ENCODE results near the gene MAK. TPM values are rescaled to one million over a fixed set of nuclear protein-coding genes. Genes with fewer than 3 reads are reported as not detected.
"Not testable (repeated sequence)": the region's sequence is repeated elsewhere in the genome, so short reads cannot be mapped to it uniquely, and the experiment has no call there.

The MAK gene
- total and polyA plus RNA-seq, 2 donors = 0.09 to 0.11 TPM

DNA sequence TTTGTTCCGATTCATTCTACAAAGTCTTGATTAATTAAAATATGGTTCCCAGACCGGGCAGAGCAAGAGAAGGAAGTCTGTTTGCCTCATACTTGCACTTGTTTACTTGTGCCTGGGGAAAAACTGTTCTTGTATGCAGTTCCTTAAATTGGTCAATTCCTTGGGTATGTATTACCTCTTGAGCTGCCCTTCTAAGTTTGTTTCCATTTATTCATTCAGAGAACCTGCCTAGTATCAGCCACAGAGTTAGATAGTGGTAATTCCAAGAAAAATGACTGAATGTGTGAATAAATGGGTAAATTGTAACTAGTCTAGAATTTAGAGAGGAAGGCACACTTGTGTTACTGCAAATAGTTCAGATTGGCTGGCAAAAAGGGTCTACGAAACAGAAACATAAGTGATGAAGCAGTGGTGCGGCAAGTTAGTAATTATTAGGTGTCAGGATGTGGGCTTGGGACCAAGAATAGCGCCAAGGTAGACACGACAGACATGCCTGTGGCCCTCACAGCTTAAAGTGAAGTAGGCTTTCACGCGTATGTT lies 525 bp upstream of the MAK start:
- peaks cover 26 to 45% of the 10 kb centered on the region in 2 donors for H3K27me3 ChIP-seq (ENCODE audit: control insufficient read depth in 2 of 2, insufficient read depth in 1 of 2, low read length in 1 of 2)
- H3K4me1 ChIP-seq (ENCODE audit: control insufficient read depth in 2 of 2, insufficient read depth in 2 of 2, low read length in 2 of 2) = peaks cover 8 to 9% of the 10 kb centered on the region in 2 donors
- WGBS = 66% methylated on average over 8 of the region's 8 CpGs
- peak overlapping the region; percentile 3 to 47 for H3K4me3 ChIP-seq (ENCODE audit: low read length in 2 of 2)
- no peak for DNase-seq (ENCODE audit: low read depth in 6 of 9, low spot score in 9 of 9)
- H3K27ac ChIP-seq (ENCODE audit: low read depth in 1 of 2, low read length in 1 of 2) = no peak overlapping the region
- no peaks in the 10 kb centered on the region for H3K36me3 ChIP-seq (ENCODE audit: control insufficient read depth in 2 of 2, insufficient read depth in 2 of 2, low read length in 1 of 2)
- H3K9me3 ChIP-seq (ENCODE audit: control insufficient read depth in 2 of 2, insufficient read depth in 1 of 2, low read length in 1 of 2) = peaks cover 0 to 7% of the 10 kb centered on the region in 2 donors

DNA sequence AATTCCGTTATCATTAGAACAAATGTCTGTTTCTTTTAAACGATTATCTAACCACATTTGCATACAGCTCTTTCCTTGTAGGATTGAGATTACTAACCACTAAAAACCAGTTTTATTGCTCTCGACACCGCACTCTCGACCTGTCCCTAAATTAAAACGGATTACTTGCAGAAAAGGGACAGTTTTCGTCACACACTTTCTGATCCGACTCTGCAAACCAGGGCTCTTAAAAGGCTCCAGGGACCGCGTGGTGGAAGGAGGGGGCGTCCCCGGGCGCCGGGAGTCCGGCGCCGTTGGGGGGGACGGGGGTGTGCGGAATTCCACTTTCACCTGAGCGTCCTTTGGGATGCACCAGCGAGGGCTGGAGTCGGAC lies 731 bp downstream of the MAK start:
- H3K9me3 ChIP-seq (ENCODE audit: control insufficient read depth in 2 of 2, insufficient read depth in 1 of 2, low read length in 1 of 2) = peaks cover 0 to 7% of the 10 kb centered on the region in 2 donors
- H3K27me3 ChIP-seq (ENCODE audit: control insufficient read depth in 2 of 2, insufficient read depth in 1 of 2, low read length in 1 of 2) = peaks cover 26 to 45% of the 10 kb centered on the region in 2 donors
- H3K4me3 ChIP-seq (ENCODE audit: low read length in 2 of 2) = peak overlapping the region; percentile 47 to 50
- peak in 1 of 9 donors; percentile 39 for DNase-seq (ENCODE audit: low read depth in 6 of 9, low spot score in 9 of 9)
- H3K36me3 ChIP-seq (ENCODE audit: control insufficient read depth in 2 of 2, insufficient read depth in 2 of 2, low read length in 1 of 2) = no peaks in the 10 kb centered on the region
- H3K4me1 ChIP-seq (ENCODE audit: control insufficient read depth in 2 of 2, insufficient read depth in 2 of 2, low read length in 2 of 2) = peaks cover 8 to 9% of the 10 kb centered on the region in 2 donors
- H3K27ac ChIP-seq (ENCODE audit: low read depth in 1 of 2, low read length in 1 of 2) = no peak overlapping the region
- WGBS = under 1% methylated on average over 22 of the region's 22 CpGs

DNA sequence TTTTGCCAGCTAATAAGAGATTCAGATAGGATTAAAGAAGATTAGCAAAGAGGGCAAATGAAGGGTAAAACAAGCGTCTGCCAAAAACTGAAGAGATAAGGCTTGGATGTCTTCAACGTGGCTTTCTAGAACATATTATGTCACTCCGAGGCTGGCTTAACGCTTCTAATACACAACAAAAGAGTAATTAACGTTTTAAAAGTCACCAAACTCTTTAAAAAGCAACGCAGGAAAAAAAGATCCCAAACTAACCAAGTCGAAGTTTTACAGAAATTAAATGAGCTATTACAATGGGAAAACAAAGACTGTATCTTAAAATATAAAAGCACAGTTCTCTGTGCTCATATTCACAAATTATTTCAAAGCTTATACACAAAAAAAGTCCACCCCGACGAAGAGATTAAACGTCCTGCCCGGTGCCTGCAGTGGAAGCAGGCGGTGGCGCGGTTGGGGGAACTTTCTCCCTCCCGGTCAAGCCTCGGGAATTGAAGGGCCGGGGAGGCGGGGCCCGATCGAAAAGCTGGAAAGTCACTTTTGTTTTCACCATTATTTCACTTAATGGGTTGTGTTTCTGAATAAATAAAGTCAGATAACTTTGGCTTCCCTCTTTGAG lies 1.2 kb downstream of the MAK start:
- WGBS = 6% methylated on average over 20 of the region's 20 CpGs
- peak overlapping the region in 1 of 2 donors; percentile 50 for H3K4me3 ChIP-seq (ENCODE audit: low read length in 2 of 2)
- DNase-seq (ENCODE audit: low read depth in 6 of 9, low spot score in 9 of 9) = no peak

DNA sequence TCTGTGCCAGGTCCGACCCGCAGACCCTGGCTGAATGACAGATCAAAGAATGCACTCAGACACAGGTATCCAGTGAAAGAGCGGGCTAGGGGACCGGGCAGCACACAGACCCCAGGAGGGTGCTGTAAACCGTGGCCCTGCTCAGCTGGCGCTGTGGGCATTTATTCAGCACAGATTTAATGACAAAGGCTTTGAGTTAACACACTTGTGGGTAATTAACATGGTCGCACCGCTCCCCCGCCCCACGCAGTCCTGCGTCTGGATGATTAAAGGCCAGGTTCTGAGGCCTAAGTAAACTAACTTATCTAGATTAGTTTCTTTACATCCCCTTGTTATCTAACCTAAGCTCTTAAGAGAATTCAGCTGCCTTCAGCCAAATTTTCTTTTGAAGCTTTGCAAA lies 3.5 kb downstream of the MAK start:
- H3K27ac ChIP-seq (ENCODE audit: low read depth in 1 of 2, low read length in 1 of 2) = no peak overlapping the region
- H3K9me3 ChIP-seq (ENCODE audit: control insufficient read depth in 2 of 2, insufficient read depth in 1 of 2, low read length in 1 of 2) = peaks cover 0 to 7% of the 10 kb centered on the region in 2 donors
- WGBS = 99% methylated on average over 11 of the region's 11 CpGs
- H3K27me3 ChIP-seq (ENCODE audit: control insufficient read depth in 2 of 2, insufficient read depth in 1 of 2, low read length in 1 of 2) = peaks cover 26 to 39% of the 10 kb centered on the region in 2 donors
- DNase-seq (ENCODE audit: low read depth in 6 of 9, low spot score in 9 of 9) = no peak
- H3K36me3 ChIP-seq (ENCODE audit: control insufficient read depth in 2 of 2, insufficient read depth in 2 of 2, low read length in 1 of 2) = peaks cover 0 to 3% of the 10 kb centered on the region in 2 donors
- no peak overlapping the region for H3K4me3 ChIP-seq (ENCODE audit: low read length in 2 of 2)
- H3K4me1 ChIP-seq (ENCODE audit: control insufficient read depth in 2 of 2, insufficient read depth in 2 of 2, low read length in 2 of 2) = peaks cover 8 to 9% of the 10 kb centered on the region in 2 donors

More for the DNA sequence above, 1.2 kb downstream of the MAK start:
- Histone ChIP-seq H3K4me1 (ENCODE audit: control insufficient read depth in 2 of 2, insufficient read depth in 2 of 2, low read length in 2 of 2) (peaks cover 8 to 9% of the 10 kb centered on the region in 2 donors), H3K27me3 (ENCODE audit: control insufficient read depth in 2 of 2, insufficient read depth in 1 of 2, low read length in 1 of 2) (peaks cover 26 to 45% of the 10 kb centered on the region in 2 donors), H3K36me3 (ENCODE audit: control insufficient read depth in 2 of 2, insufficient read depth in 2 of 2, low read length in 1 of 2) (no peaks in the 10 kb centered on the region), H3K9me3 (ENCODE audit: control insufficient read depth in 2 of 2, insufficient read depth in 1 of 2, low read length in 1 of 2) (peaks cover 0 to 7% of the 10 kb centered on the region in 2 donors), H3K27ac (ENCODE audit: low read depth in 1 of 2, low read length in 1 of 2) (no peak overlapping the region)

DNA sequence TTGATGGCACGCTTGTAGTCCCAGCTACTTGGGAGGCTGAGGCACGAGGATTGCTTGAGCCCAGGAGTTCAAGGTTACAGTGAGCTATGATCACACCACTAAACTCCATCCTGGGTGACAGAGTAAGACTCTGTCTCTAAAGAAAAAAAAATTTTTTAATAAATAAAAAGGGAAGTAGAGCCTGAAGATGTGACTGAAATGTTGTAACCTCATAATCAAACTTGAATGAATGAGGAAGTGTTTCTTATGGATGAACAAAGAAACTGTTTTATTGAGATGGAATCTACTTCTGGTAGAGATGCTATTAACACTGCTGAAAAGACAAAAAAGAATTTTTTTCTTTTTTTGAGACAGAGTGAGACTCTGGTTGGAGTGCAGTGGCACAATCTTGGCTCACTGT lies 6.7 kb downstream of the MAK start:
- WGBS = 98% methylated on average over 2 of the region's 2 CpGs
- no peak for DNase-seq (ENCODE audit: low read depth in 6 of 9, low spot score in 9 of 9)
- no peaks in the 10 kb centered on the region for H3K4me1 ChIP-seq (ENCODE audit: control insufficient read depth in 2 of 2, insufficient read depth in 2 of 2, low read length in 2 of 2)
- H3K4me3 ChIP-seq (ENCODE audit: low read length in 2 of 2) = no peak overlapping the region
- H3K27me3 ChIP-seq (ENCODE audit: control insufficient read depth in 2 of 2, insufficient read depth in 1 of 2, low read length in 1 of 2) = peaks cover 10 to 19% of the 10 kb centered on the region in 2 donors
- no peak overlapping the region for H3K27ac ChIP-seq (ENCODE audit: low read depth in 1 of 2, low read length in 1 of 2)
- H3K9me3 ChIP-seq (ENCODE audit: control insufficient read depth in 2 of 2, insufficient read depth in 1 of 2, low read length in 1 of 2) = no peaks in the 10 kb centered on the region
- H3K36me3 ChIP-seq (ENCODE audit: control insufficient read depth in 2 of 2, insufficient read depth in 2 of 2, low read length in 1 of 2) = peaks cover 0 to 3% of the 10 kb centered on the region in 2 donors

DNA sequence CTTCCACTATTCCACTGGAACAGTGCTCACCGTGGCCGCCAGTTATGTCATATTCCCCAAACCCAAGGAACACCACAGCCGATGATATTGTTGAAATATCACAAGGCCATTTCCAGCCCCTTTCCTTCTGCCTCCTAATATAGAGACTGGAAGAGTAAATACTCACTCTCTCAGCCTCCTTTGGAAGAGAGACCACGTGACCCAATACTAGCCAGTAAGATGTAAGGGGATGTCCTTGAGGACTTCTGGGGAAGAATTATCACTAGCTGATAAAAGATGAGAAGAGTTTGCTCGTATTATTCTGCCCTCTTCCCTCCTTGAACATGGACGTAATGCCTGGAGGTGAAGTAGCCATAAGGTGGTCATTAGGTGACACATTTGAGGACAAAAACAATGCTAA lies 13.5 kb downstream of the MAK start:
- Histone ChIP-seq H3K27me3 (ENCODE audit: control insufficient read depth in 2 of 2, insufficient read depth in 1 of 2, low read length in 1 of 2) (no peaks in the 10 kb centered on the region), H3K9me3 (ENCODE audit: control insufficient read depth in 2 of 2, insufficient read depth in 1 of 2, low read length in 1 of 2) (no peaks in the 10 kb centered on the region), H3K27ac (ENCODE audit: low read depth in 1 of 2, low read length in 1 of 2) (no peak overlapping the region), H3K4me3 (ENCODE audit: low read length in 2 of 2) (no peak overlapping the region), H3K36me3 (ENCODE audit: control insufficient read depth in 2 of 2, insufficient read depth in 2 of 2, low read length in 1 of 2) (no peaks in the 10 kb centered on the region), H3K4me1 (ENCODE audit: control insufficient read depth in 2 of 2, insufficient read depth in 2 of 2, low read length in 2 of 2) (no peaks in the 10 kb centered on the region)
- WGBS = 96% methylated on average over 6 of the region's 6 CpGs
- DNase-seq (ENCODE audit: low read depth in 6 of 9, low spot score in 9 of 9) = no peak

DNA sequence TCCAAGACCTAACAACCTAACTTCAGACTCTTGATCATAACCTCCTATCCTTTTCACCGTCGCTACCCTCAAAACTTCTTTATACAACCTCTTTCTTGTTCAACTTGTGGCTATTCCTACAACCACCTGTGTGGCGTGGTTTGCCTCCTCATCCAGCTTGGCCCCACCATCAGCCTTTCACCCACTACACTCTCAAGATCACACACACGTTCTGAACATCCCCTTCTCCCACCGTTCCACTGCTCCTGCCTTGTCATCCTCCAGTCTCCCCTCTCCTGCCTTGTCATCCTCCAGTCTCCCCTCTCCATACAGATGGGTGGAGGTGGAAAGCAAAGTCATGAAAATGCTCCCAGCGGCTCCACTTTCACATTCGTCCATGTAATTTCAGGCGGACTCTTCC lies 14.0 kb downstream of the MAK start:
- 91% methylated on average over 8 of the region's 8 CpGs for WGBS
- no peaks in the 10 kb centered on the region for H3K36me3 ChIP-seq (ENCODE audit: control insufficient read depth in 2 of 2, insufficient read depth in 2 of 2, low read length in 1 of 2)
- H3K27ac ChIP-seq (ENCODE audit: low read depth in 1 of 2, low read length in 1 of 2) = no peak overlapping the region
- H3K9me3 ChIP-seq (ENCODE audit: control insufficient read depth in 2 of 2, insufficient read depth in 1 of 2, low read length in 1 of 2) = no peaks in the 10 kb centered on the region
- DNase-seq (ENCODE audit: low read depth in 6 of 9, low spot score in 9 of 9) = no peak
- H3K27me3 ChIP-seq (ENCODE audit: control insufficient read depth in 2 of 2, insufficient read depth in 1 of 2, low read length in 1 of 2) = no peaks in the 10 kb centered on the region
- no peak overlapping the region for H3K4me3 ChIP-seq (ENCODE audit: low read length in 2 of 2)
- no peaks in the 10 kb centered on the region for H3K4me1 ChIP-seq (ENCODE audit: control insufficient read depth in 2 of 2, insufficient read depth in 2 of 2, low read length in 2 of 2)

DNA sequence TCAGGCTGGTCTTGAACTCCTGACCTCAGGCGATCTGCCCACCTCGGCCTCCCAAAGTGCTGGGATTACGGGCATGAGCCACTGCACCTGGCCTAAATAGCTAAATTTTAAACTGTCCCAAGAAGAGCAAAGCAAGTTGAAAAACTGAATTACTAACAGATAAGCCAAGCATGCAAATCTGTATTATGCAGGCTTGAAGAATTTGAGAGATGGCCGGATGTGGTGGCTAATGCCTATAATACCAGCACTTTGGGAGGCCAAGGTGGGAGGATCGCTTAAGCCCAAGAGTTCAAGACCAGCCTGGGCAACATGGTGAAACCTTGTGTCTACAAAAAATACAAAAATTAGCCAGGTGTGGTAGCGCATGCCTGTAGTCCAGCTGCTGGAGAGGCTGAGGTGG lies 24.2 kb downstream of the MAK start:
- H3K9me3 ChIP-seq (ENCODE audit: control insufficient read depth in 2 of 2, insufficient read depth in 1 of 2, low read length in 1 of 2); H3K27me3 ChIP-seq (ENCODE audit: control insufficient read depth in 2 of 2, insufficient read depth in 1 of 2, low read length in 1 of 2); DNase-seq (ENCODE audit: low read depth in 6 of 9, low spot score in 9 of 9); H3K4me3 ChIP-seq (ENCODE audit: low read length in 2 of 2); H3K36me3 ChIP-seq (ENCODE audit: control insufficient read depth in 2 of 2, insufficient read depth in 2 of 2, low read length in 1 of 2); H3K27ac ChIP-seq (ENCODE audit: low read depth in 1 of 2, low read length in 1 of 2); H3K4me1 ChIP-seq (ENCODE audit: control insufficient read depth in 2 of 2, insufficient read depth in 2 of 2, low read length in 2 of 2): not testable (repeated sequence)
- WGBS = 96% methylated on average over 6 of the region's 6 CpGs

DNA sequence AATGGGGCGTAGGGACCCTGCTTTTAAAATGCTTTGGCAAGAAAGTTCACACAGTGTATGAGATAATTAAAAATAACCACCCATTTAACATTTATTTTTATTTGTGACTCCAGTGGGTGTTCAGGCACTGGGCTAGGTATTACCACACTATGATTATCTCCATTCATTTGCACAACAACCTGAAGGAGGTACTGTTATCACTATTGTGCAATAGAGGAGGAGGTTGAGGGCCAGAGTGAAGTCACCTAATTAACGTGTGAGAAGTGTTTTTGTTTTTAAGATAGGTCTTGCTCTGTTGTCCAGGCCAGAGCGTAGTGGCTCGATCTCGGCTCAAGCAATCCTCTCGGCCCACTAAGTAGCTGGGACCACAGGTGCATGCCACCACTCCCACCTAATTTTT lies 29.2 kb downstream of the MAK start:
- Histone ChIP-seq H3K27ac (ENCODE audit: low read depth in 1 of 2, low read length in 1 of 2) (no peak overlapping the region), H3K9me3 (ENCODE audit: control insufficient read depth in 2 of 2, insufficient read depth in 1 of 2, low read length in 1 of 2) (no peaks in the 10 kb centered on the region), H3K4me3 (ENCODE audit: low read length in 2 of 2) (no peak overlapping the region), H3K4me1 (ENCODE audit: control insufficient read depth in 2 of 2, insufficient read depth in 2 of 2, low read length in 2 of 2) (no peaks in the 10 kb centered on the region), H3K27me3 (ENCODE audit: control insufficient read depth in 2 of 2, insufficient read depth in 1 of 2, low read length in 1 of 2) (no peaks in the 10 kb centered on the region), H3K36me3 (ENCODE audit: control insufficient read depth in 2 of 2, insufficient read depth in 2 of 2, low read length in 1 of 2) (no peaks in the 10 kb centered on the region)
- no peak for DNase-seq (ENCODE audit: low read depth in 6 of 9, low spot score in 9 of 9)
- WGBS = 97% methylated on average over 6 of the region's 6 CpGs
